T-helper 1 cell treated with Interleukin-12 subunit alpha and Interleukin-12 subunit beta and Interleukin-4 antibody, amounts not matched to agents 30 μg/mL and 1 μg/mL, for 36 hours (primary cell): ENCODE data around the gene ABHD12.
"Not testable (repeated sequence)": the region's sequence is repeated elsewhere in the genome, so short reads cannot be mapped to it uniquely, and the experiment has no call there.

Experiments
- H3K27ac Mint-ChIP-seq: one replicate; pipeline ENCODE4 v1.8.0; 2021; ENCODE audit warnings: mild to moderate bottlenecking, mixed read lengths
- H3K27me3 Mint-ChIP-seq: one replicate; pipeline ENCODE4 v1.8.0; 2021; ENCODE audit warnings: low read depth, mixed read lengths
- H3K36me3 Mint-ChIP-seq: one replicate; pipeline ENCODE4 v1.8.0; 2021; ENCODE audit warnings: low read depth, mixed read lengths
- H3K4me1 Mint-ChIP-seq: one replicate; pipeline ENCODE4 v1.8.0; 2021; ENCODE audit warnings: low read depth, mixed read lengths
- H3K4me3 Mint-ChIP-seq: one replicate; pipeline ENCODE4 v1.8.0; 2021; ENCODE audit warnings: mild to moderate bottlenecking, moderate library complexity, mixed read lengths
- H3K9me3 Mint-ChIP-seq: one replicate; pipeline ENCODE4 v1.8.0; 2021; ENCODE audit warnings: mixed read lengths

The ABHD12 gene

GRCh38 chr20:25273046-25273445 lies 117.6 kb downstream of the ABHD12 start:
- Mint-ChIP-seq H3K27me3 (no peaks in the 10 kb centered on the region), H3K27ac (no peak overlapping the region), H3K36me3 (peaks cover 6% of the 10 kb centered on the region), H3K4me3 (no peak overlapping the region), H3K9me3 (no peaks in the 10 kb centered on the region), H3K4me1 (no peaks in the 10 kb centered on the region)

DNA sequence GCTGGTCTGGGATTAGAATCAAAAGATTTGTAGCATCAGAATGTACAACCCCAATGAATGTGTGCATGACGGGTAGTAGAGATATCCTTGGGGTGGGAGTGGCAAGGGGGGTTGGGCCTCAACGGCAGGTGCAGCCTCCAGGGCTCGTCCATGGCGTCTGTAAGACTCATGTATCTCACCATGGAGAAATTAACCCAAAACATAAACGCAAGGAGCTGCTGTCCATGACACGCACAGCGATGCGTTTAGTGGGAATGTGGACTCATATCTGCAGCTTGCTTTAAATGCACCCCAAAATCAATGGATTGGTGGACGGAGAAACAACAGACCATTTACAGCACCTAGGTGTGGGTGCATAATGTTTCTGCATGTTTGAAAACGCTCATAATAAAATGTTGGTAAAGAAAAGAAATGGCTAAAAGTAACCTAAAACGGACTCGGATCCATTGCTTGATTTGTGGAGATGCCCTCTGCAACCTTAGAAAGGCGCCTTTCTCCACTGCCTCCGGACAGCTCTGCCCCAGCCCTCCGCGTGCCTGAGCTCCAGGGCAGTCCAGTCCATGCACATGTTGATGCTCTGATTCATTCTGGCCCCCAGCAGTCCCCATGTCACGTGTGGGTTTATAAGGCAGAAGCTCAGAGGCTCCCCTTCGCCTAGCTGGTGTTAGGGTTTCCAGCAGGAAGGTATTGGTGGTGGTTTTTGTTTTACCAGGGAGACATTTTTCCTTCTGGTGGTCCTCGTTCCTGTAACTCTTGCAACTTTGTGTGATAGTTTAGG lies 118.2 kb downstream of the ABHD12 start:
- H3K4me3 Mint-ChIP-seq, result no peak overlapping the region
- H3K27ac Mint-ChIP-seq, result no peak overlapping the region
- H3K27me3 Mint-ChIP-seq, result no peaks in the 10 kb centered on the region

GRCh38 chr20:25271486-25272222 lies 119.0 kb downstream of the ABHD12 start:
- H3K9me3 Mint-ChIP-seq, result no peaks in the 10 kb centered on the region
- no peak overlapping the region for H3K27ac Mint-ChIP-seq
- no peak overlapping the region for H3K4me3 Mint-ChIP-seq
- no peaks in the 10 kb centered on the region for H3K27me3 Mint-ChIP-seq
- peaks cover 4% of the 10 kb centered on the region for H3K36me3 Mint-ChIP-seq
- peaks cover 4% of the 10 kb centered on the region for H3K4me1 Mint-ChIP-seq

More for the DNA sequence above, 118.2 kb downstream of the ABHD12 start:
- no peaks in the 10 kb centered on the region for H3K4me1 Mint-ChIP-seq
- no peaks in the 10 kb centered on the region for H3K9me3 Mint-ChIP-seq
- H3K36me3 Mint-ChIP-seq, result peaks cover 4% of the 10 kb centered on the region

GRCh38 chr20:25270829-25271251 lies 119.8 kb downstream of the ABHD12 start:
- Mint-ChIP-seq H3K36me3 (peaks cover 4% of the 10 kb centered on the region), H3K9me3 (no peaks in the 10 kb centered on the region), H3K27me3 (no peaks in the 10 kb centered on the region), H3K27ac (no peak overlapping the region), H3K4me1 (peaks cover 4% of the 10 kb centered on the region), H3K4me3 (no peak overlapping the region)

GRCh38 chr20:25269833-25270170 lies 120.8 kb downstream of the ABHD12 start:
- Mint-ChIP-seq H3K4me1 (peaks cover 4% of the 10 kb centered on the region), H3K27me3 (no peaks in the 10 kb centered on the region), H3K36me3 (peaks cover 4% of the 10 kb centered on the region), H3K4me3 (no peak overlapping the region), H3K27ac (no peak overlapping the region), H3K9me3 (no peaks in the 10 kb centered on the region)

DNA sequence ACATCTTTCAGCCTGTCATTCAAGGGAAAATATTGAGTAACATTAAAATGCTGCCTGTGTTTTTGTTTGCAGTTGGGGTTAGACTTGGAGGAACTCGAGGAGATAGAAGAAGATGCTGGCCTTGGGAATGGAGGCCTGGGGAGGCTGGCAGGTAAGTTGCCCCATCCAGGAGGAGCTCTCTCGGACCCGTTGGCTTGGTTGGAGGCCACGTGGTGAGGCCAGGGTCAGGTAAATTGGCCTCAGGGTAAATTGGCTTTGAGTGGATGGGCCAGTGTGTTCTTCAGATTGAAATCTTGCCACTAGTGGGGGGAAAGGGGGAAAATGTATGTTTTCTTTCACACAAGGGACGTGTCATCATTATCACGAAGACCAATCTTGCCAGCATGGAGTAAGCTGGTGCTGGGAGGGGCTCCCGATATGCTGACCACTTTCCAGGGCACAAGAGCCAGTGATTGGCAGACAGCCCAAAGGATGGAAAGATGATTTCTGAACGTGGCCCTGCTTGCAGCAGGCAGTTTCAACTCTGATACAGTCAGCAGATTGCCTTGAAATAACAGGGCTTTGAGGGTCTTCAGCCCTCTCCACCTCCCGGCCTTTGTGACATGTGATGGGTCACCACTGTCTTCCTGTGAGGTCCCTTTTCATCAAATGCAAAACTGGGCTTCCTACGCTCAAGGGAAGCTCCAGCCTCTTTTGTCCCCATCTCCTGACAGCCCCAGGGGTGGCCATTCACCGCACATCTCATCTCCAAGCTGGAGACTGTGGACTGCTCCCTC lies 121.4 kb downstream of the ABHD12 start:
- H3K27me3 Mint-ChIP-seq, result no peaks in the 10 kb centered on the region
- H3K4me3 Mint-ChIP-seq, result no peak overlapping the region
- no peaks in the 10 kb centered on the region for H3K9me3 Mint-ChIP-seq
- H3K27ac Mint-ChIP-seq, result no peak overlapping the region
- peaks cover 4% of the 10 kb centered on the region for H3K36me3 Mint-ChIP-seq
- H3K4me1 Mint-ChIP-seq, result peaks cover 4% of the 10 kb centered on the region

GRCh38 chr20:25260770-25261437 lies 129.7 kb downstream of the ABHD12 start:
- Mint-ChIP-seq H3K4me1 (peaks cover 12% of the 10 kb centered on the region), H3K36me3 (peaks cover 29% of the 10 kb centered on the region)
- H3K9me3 Mint-ChIP-seq, H3K4me3 Mint-ChIP-seq, H3K27ac Mint-ChIP-seq, H3K27me3 Mint-ChIP-seq: not testable (repeated sequence)

DNA sequence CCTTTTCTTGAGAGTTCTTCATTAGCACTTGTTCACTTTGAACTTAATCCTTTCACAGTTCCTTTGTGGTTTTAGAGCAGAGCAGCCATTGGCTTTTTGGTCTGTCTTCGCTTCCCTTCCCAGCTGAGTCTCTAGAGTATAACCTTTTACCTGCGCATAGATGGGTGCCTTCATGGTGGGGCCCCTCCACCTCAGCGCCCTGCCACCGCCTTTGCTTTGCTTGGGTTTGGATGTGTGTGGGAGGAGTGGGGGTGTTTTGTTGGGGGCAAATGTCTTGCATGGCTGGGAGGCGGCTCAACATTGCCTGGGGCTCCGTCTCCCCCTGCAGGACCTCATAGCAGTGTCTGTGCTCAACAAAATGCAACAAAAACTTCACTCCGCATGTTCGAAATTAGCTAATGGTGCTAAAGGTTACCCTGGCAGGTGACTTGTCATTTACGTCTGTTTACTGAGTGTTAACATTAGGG lies 130.8 kb downstream of the ABHD12 start:
- peaks cover 29% of the 10 kb centered on the region for H3K36me3 Mint-ChIP-seq
- H3K4me1 Mint-ChIP-seq, result peaks cover 12% of the 10 kb centered on the region
- no peaks in the 10 kb centered on the region for H3K27me3 Mint-ChIP-seq
- H3K4me3 Mint-ChIP-seq, result no peak overlapping the region
- H3K9me3 Mint-ChIP-seq, result no peaks in the 10 kb centered on the region
- H3K27ac Mint-ChIP-seq, result no peak overlapping the region

DNA sequence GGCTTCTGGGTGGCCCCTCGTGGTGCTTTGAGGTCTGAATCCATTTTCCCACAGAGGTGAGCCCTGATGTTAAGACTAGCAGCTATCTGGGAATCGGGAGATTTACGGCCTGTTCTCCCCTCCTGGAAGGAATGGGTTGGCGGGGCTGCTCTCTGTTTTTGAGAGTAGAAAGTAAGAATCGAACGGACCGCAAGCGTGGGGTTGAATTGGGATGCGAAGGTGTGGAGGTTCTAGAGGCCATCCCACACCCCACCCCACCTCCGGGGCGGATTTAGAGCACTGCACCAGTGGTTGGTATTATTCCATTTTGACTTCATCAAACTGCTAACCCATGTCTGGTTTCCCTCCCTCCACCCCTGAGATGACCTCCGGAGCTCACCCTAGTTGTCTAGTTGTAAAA lies 131.3 kb downstream of the ABHD12 start:
- Mint-ChIP-seq H3K36me3 (peaks cover 29% of the 10 kb centered on the region), H3K9me3 (no peaks in the 10 kb centered on the region), H3K4me1 (peaks cover 12% of the 10 kb centered on the region), H3K27me3 (no peaks in the 10 kb centered on the region), H3K27ac (no peak overlapping the region), H3K4me3 (no peak overlapping the region)

- H3K27ac Mint-ChIP-seq, result no peak overlapping the region
- peaks cover 12% of the 10 kb centered on the region for H3K4me1 Mint-ChIP-seq
- H3K27me3 Mint-ChIP-seq, result no peaks in the 10 kb centered on the region
- H3K4me3 Mint-ChIP-seq, result no peak overlapping the region
- H3K36me3 Mint-ChIP-seq, result peaks cover 27% of the 10 kb centered on the region
- H3K9me3 Mint-ChIP-seq, result no peaks in the 10 kb centered on the region
Observed at GRCh38 chr20:25258828-25259227, 131.8 kb downstream of the ABHD12 start.

- H3K4me1 Mint-ChIP-seq, result peaks cover 12% of the 10 kb centered on the region
- no peak overlapping the region for H3K4me3 Mint-ChIP-seq
Observed at GRCh38 chr20:25258476-25258805, 132.2 kb downstream of the ABHD12 start.

DNA sequence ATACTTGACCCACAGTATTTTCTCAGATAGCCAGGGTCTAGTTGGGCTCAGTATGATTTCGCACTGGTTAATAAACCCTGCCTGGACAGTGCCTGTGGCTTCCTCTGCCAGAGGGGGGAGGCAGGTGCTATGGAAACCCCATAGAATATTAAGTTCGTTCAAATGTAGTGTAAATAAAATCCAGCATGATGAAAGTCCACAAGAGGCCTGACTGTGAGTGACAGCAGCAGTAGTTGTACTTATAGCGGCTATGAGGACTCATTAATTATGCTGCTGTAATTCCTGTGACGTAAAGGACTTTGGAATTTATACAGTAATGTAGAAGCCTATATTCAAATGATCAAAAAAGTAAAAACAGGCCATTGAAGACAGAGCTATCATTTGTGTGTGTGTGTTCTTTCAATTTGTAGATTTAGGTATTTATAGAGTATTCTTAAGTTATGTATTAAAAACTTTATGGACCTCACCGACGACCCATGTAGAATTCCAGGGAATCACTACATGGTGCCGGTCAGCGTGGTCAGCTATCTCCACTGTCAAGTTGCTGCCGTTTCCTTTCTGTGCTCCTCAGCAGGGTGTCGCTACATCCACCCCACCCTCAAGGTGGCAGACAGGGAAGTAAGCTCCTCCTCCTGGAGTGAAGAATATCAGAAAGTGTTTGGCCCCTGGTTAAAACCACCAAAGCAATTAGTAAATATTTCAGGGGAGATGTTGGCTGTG lies 132.7 kb downstream of the ABHD12 start:
- no peaks in the 10 kb centered on the region for H3K9me3 Mint-ChIP-seq
- no peak overlapping the region for H3K4me3 Mint-ChIP-seq
- H3K27me3 Mint-ChIP-seq, result no peaks in the 10 kb centered on the region
- no peak overlapping the region for H3K27ac Mint-ChIP-seq
- peaks cover 12% of the 10 kb centered on the region for H3K4me1 Mint-ChIP-seq
- peaks cover 21% of the 10 kb centered on the region for H3K36me3 Mint-ChIP-seq

More at GRCh38 chr20:25258476-25258805, 132.2 kb downstream of the ABHD12 start:
- Mint-ChIP-seq H3K36me3 (peaks cover 26% of the 10 kb centered on the region), H3K9me3 (no peaks in the 10 kb centered on the region), H3K27me3 (no peaks in the 10 kb centered on the region), H3K27ac (no peak overlapping the region)

DNA sequence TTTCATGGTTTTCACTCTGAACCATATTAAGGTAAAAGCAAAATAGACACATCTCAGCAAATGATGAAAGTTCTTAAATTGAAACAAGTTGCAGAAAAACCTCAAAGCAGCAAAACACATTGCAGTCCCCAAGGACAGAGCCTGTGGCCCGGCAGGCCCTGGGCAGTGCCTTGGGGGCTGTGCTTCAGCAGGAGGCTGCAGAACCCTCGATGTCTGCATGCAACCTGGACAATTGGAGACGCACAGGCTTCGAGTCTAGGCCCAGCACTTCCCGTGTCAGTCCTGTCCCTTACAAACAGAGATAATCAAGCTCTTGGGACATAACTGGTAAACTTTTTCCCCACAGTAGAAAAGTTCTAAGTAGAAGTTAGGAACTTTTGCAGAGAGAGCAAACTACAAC lies 133.5 kb downstream of the ABHD12 start:
- Mint-ChIP-seq H3K36me3 (peaks cover 17% of the 10 kb centered on the region), H3K4me1 (peaks cover 12% of the 10 kb centered on the region), H3K27ac (no peak overlapping the region), H3K9me3 (no peaks in the 10 kb centered on the region), H3K27me3 (no peaks in the 10 kb centered on the region), H3K4me3 (no peak overlapping the region)
